ENCODE results near the gene RSBN1L. TPM values are rescaled to one million over a fixed set of nuclear protein-coding genes. Genes with fewer than 3 reads are reported as not detected.

Gene RSBN1L
- total RNA-seq, 1 experiment from 2014 or later: 18.0 TPM

DNA sequence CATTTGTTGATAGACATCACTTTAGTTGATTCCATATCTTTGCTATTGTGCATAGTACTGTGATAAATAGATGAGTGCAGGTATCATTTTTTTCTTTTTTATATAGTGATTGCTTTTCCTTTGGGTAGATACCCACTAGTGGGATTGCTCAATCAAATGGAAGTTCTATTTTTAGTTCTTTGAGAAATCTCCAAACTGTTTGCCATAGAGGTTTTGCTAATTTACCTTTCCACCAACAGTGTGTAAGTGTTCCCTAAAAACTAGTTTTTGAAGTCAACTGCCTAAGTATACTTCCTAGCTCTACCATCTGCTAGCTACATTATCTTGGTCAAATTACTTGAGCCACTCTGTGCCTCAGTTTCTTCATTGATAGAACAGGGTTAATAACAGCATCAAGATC, 31.5 kb upstream of the RSBN1L start:
- DNase-seq (ENCODE audit: low read depth, low spot score) (no peak), ATAC-seq (no peak)
- no peak overlapping the region for H3K27ac ChIP-seq (ENCODE audit: low read length)
- H3K9me3 ChIP-seq (ENCODE audit: control insufficient read depth, insufficient read depth, low read depth, low read length): no peaks in the 10 kb centered on the region
- TF ChIP-seq CTCF (IDR thresholded peaks at IDR 0.05) (no peak), SIN3A (IDR thresholded peaks at IDR 0.05; ENCODE audit: borderline replicate concordance, insufficient read depth, low read depth, low read length) (no peak), TCF7L2 (IDR thresholded peaks at IDR 0.05; ENCODE audit: low read depth, low read length) (no peak), POLR2AphosphoS5 (IDR thresholded peaks at IDR 0.05; ENCODE audit: low read depth, low read length) (no peak)
- TF ChIP-seq, protein P1, sequence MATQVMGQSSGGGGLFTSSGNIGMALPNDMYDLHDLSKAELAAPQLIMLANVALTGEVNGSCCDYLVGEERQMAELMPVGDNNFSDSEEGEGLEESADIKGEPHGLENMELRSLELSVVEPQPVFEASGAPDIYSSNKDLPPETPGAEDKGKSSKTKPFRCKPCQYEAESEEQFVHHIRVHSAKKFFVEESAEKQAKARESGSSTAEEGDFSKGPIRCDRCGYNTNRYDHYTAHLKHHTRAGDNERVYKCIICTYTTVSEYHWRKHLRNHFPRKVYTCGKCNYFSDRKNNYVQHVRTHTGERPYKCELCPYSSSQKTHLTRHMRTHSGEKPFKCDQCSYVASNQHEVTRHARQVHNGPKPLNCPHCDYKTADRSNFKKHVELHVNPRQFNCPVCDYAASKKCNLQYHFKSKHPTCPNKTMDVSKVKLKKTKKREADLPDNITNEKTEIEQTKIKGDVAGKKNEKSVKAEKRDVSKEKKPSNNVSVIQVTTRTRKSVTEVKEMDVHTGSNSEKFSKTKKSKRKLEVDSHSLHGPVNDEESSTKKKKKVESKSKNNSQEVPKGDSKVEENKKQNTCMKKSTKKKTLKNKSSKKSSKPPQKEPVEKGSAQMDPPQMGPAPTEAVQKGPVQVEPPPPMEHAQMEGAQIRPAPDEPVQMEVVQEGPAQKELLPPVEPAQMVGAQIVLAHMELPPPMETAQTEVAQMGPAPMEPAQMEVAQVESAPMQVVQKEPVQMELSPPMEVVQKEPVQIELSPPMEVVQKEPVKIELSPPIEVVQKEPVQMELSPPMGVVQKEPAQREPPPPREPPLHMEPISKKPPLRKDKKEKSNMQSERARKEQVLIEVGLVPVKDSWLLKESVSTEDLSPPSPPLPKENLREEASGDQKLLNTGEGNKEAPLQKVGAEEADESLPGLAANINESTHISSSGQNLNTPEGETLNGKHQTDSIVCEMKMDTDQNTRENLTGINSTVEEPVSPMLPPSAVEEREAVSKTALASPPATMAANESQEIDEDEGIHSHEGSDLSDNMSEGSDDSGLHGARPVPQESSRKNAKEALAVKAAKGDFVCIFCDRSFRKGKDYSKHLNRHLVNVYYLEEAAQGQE (IDR thresholded peaks at IDR 0.05; ENCODE audit: insufficient read depth in 1 of 2, low read depth in 2 of 2, low read length in 1 of 2): no peak
- H3K4me1 ChIP-seq (ENCODE audit: control insufficient read depth, insufficient read depth, low read length): no peaks in the 10 kb centered on the region
- H3K27me3 ChIP-seq (ENCODE audit: control insufficient read depth, insufficient read depth, low read length): no peaks in the 10 kb centered on the region
- ChIA-PET CTCF (interaction anchor here (0.7 kb wide), 1 partner anchor 26 kb away, joined by 5 read pairs; no protein-coding TSS in a partner anchor), POLR2A (no interaction called here)
- in situ Hi-C loops (cut with HindIII; ENCODE audit: low pct_unique_long_range_greater_than_20kb, low sequenced_read_pairs) (no loop called here), intact Hi-C loops (cut with micrococcal nuclease; ENCODE audit: unreplicated experiment) (no loop called here)
- BruUV-seq (replicated peaks): no TSS peak
- H3K4me3 ChIP-seq (ENCODE audit: low read depth in 2 of 2, low read length in 2 of 2): no peak overlapping the region
- H3K36me3 ChIP-seq (ENCODE audit: control insufficient read depth, insufficient read depth, low read length): no peaks in the 10 kb centered on the region

GRCh38 chr7:77665161-77665560, 31.1 kb upstream of the RSBN1L start:
- no TSS peak for BruUV-seq (replicated peaks)
- H3K9me3 ChIP-seq (ENCODE audit: control insufficient read depth, insufficient read depth, low read depth, low read length): no peaks in the 10 kb centered on the region
- ATAC-seq (no peak), DNase-seq (ENCODE audit: low read depth, low spot score) (no peak)
- no peaks in the 10 kb centered on the region for H3K4me1 ChIP-seq (ENCODE audit: control insufficient read depth, insufficient read depth, low read length)
- no peak overlapping the region for H3K4me3 ChIP-seq (ENCODE audit: low read depth in 2 of 2, low read length in 2 of 2)
- H3K36me3 ChIP-seq (ENCODE audit: control insufficient read depth, insufficient read depth, low read length): no peaks in the 10 kb centered on the region
- no peaks in the 10 kb centered on the region for H3K27me3 ChIP-seq (ENCODE audit: control insufficient read depth, insufficient read depth, low read length)
- ChIA-PET CTCF (interaction anchor here (0.7 kb wide), 1 partner anchor 27 kb away, joined by 5 read pairs; no protein-coding TSS in a partner anchor), POLR2A (no interaction called here)
- no peak for TF ChIP-seq SIN3A (IDR thresholded peaks at IDR 0.05; ENCODE audit: borderline replicate concordance, insufficient read depth, low read depth, low read length)
- TF ChIP-seq, protein P1 (IDR thresholded peaks at IDR 0.05; ENCODE audit: insufficient read depth in 1 of 2, low read depth in 2 of 2, low read length in 1 of 2): no peak
- no peak for TF ChIP-seq TCF7L2 (IDR thresholded peaks at IDR 0.05; ENCODE audit: low read depth, low read length)
- no peak for TF ChIP-seq CTCF (IDR thresholded peaks at IDR 0.05)
- no peak for TF ChIP-seq POLR2AphosphoS5 (IDR thresholded peaks at IDR 0.05; ENCODE audit: low read depth, low read length)
- no peak overlapping the region for H3K27ac ChIP-seq (ENCODE audit: low read length)
- in situ Hi-C loops (cut with HindIII; ENCODE audit: low pct_unique_long_range_greater_than_20kb, low sequenced_read_pairs): no loop called here
- intact Hi-C loops (cut with micrococcal nuclease; ENCODE audit: unreplicated experiment): no loop called here

Data from Panc1 (cell line).